HUDEP-2 (cell line): ENCODE data around the gene PCDHGB6.
"Not testable (repeated sequence)": the region's sequence is repeated elsewhere in the genome, so short reads cannot be mapped to it uniquely, and the experiment has no call there.

ENCODE experiments used
- DNase-seq, 76 experiments: peaks; one replicate each; lab custom pipeline; 2025; ENCODE audit not compliant: unreplicated experiment in 76 of 76; lab: John Stamatoyannopoulos, UW

PCDHGB6 gene

DNA sequence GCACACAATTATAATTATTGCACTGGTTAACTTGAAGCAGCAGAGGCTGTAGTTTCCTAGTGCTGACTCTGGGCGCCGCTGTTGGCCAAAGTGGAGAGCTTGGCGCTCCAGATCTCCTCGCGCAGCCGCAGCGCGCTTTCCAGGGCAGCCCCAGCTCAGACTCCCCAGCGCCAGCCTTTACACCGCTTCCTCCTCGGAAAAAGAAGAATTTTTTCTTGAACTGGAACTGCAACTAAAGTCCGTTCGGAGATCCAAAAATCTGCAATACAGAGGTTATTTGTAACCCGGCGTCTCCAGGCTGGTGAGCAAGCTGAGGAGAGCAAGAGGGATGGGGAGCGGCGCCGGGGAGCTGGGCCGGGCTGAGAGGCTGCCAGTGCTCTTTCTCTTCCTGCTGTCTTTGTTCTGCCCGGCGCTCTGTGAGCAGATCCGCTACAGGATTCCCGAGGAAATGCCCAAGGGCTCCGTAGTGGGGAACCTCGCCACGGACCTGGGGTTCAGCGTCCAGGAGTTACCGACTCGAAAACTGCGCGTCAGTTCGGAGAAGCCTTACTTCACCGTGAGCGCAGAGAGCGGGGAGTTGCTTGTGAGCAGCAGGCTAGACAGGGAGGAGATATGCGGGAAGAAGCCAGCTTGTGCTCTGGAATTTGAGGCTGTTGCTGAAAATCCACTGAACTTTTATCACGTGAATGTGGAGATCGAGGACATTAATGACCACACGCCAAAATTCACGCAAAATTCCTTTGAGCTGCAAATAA, 20.1 kb upstream of the PCDHGB6 start, which contains the start of gene PCDHGB4:
Gene PCDHGB4, plus strand, starts transcription at position 142 of the 755 bp plus-strand sequence. Its CDS starts 187 bp downstream, at position 329.
- DNase-seq = peak in 2 of 76 experiments; percentile 3 to 15

DNA sequence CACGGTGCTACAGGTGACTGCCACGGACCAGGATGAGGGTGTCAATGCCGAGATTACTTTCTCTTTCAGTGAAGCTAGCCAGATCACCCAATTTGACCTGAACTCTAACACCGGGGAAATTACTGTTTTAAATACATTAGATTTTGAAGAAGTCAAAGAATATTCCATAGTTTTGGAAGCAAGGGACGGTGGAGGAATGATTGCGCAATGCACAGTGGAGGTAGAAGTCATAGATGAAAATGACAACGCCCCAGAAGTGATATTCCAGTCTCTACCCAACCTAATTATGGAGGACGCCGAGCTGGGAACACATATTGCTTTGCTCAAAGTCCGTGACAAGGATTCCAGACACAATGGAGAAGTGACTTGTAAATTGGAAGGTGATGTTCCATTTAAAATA, 19.2 kb upstream of the PCDHGB6 start:
- DNase-seq = no peak

DNA sequence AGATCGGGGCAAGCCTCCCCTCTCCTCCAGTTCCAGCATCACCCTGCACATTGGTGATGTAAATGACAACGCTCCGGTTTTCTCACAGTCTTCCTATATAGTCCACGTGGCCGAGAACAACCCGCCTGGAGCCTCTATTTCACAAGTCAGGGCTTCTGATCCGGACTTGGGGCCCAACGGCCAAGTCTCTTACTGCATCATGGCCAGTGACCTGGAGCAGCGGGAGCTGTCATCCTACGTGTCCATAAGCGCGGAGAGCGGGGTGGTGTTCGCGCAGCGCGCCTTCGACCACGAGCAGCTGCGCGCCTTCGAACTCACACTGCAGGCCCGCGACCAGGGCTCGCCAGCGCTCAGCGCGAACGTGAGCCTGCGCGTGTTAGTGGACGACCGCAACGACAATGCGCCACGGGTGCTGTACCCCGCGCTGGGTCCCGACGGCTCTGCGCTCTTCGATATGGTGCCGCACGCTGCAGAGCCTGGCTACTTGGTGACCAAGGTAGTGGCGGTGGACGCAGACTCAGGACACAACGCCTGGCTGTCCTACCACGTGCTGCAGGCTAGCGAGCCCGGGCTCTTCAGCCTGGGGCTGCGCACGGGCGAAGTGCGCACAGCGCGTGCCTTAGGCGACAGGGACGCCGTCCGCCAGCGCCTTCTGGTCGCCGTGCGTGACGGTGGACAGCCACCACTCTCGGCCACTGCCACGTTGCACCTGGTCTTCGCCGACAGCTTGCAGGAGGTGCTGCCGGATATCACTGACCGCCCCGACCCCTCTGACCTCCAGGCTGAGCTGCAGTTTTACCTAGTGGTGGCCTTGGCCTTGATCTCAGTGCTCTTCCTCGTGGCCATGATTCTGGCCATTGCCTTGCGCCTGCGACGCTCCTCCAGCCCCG, 18.4 kb upstream of the PCDHGB6 start:
- no peak for DNase-seq

GRCh38 chr5:141392429-141393198, 15.2 kb upstream of the PCDHGB6 start, which contains the start of gene PCDHGA8:
PCDHGA8 (plus strand) TSS chr5:141392633; CDS start chr5:141392814, 181 bp downstream.
- no peak for DNase-seq

GRCh38 chr5:141393267-141393666, 14.6 kb upstream of the PCDHGB6 start:
- no peak for DNase-seq

DNA sequence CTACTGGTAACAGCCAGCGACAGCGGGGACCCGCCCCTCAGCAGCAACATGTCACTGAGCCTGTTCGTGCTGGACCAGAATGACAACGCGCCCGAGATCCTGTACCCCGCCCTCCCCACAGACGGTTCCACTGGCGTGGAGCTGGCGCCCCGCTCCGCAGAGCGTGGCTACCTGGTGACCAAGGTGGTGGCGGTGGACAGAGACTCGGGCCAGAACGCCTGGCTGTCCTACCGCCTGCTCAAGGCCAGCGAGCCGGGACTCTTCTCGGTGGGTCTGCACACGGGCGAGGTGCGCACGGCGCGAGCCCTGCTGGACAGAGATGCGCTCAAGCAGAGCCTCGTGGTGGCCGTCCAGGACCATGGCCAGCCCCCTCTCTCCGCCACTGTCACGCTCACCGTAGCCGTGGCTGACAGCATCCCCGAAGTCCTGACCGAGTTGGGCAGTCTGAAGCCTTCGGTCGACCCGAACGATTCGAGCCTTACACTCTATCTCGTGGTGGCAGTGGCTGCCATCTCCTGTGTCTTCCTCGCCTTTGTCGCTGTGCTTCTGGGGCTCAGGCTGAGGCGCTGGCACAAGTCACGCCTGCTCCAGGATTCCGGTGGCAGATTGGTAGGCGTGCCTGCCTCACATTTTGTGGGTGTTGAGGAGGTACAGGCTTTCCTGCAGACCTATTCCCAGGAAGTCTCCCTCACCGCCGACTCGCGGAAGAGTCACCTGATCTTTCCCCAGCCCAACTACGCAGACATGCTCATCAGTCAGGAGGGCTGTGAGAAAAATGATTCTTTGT, 13.2 kb upstream of the PCDHGB6 start:
- not testable (repeated sequence) for DNase-seq

DNA sequence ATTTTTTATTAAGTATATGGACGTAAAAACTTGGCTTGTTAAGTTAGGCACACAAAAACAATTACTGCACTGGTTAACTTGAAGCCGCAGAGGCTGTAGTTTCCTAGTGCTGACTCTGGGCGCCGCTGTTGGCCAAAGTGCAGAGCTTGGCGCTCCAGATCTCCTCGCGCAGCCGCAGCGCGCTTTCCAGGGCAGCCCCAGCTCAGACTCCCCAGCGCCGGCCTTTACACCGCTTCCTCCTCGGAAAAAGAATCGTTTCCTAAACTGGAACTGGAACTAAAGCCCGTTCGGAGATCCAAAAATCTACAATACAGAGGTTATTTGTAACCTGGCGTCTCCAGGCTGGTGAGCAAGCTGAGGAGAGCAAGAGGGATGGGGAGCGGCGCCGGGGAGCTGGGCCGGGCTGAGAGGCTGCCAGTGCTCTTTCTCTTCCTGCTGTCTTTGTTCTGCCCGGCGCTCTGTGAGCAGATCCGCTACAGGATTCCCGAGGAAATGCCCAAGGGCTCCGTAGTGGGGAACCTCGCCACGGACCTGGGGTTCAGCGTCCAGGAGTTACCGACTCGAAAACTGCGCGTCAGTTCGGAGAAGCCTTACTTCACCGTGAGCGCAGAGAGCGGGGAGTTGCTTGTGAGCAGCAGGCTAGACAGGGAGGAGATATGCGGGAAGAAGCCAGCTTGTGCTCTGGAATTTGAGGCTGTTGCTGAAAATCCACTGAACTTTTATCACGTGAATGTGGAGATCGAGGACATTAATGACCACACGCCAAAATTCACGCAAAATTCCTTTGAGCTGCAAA, 9.9 kb upstream of the PCDHGB6 start, which contains the start of gene PCDHGB5:
Gene PCDHGB5, plus strand, starts transcription at position 192 of the 796 bp plus-strand sequence. Its CDS starts 181 bp downstream, at position 373.
- peak in 9 of 76 experiments; percentile 2 to 25 (median 11) for DNase-seq

DNA sequence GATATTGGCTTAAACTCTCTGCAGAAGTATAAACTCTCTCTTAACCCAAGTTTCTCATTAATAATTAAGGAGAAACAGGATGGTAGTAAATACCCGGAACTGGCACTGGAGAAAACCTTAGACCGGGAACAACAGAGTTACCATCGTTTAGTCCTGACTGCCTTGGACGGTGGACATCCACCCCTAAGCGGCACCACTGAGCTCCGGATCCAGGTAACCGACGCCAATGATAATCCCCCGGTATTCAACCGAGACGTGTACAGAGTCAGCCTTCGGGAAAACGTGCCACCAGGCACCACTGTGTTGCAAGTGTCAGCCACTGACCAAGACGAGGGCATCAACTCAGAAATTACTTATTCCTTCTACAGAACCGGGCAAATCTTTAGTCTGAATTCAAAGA, 9.2 kb upstream of the PCDHGB6 start:
- DNase-seq = no peak

DNA sequence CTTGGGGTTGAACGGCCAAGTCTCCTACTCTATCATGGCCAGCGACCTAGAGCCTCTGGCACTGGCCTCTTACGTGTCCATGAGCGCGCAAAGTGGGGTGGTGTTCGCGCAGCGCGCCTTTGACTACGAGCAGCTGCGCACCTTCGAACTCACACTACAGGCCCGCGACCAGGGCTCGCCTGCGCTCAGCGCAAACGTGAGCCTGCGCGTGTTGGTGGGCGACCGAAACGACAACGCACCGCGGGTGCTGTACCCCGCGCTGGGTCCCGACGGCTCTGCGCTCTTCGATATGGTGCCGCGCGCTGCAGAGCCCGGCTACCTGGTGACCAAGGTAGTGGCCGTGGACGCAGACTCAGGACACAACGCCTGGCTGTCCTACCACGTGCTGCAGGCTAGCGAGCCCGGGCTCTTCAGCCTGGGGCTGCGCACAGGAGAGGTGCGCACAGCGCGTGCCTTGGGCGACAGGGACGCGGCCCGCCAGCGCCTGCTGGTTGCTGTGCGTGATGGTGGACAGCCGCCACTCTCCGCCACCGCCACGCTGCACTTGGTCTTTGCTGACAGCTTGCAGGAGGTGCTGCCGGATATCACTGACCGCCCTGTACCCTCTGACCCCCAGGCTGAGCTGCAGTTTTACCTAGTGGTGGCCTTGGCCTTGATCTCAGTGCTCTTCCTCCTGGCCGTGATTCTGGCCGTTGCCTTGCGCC, 8.1 kb upstream of the PCDHGB6 start:
- no peak for DNase-seq

GRCh38 chr5:141402553-141403243, 5.1 kb upstream of the PCDHGB6 start, which contains the start of gene PCDHGA9:
PCDHGA9 (plus strand) TSS chr5:141402778; CDS start chr5:141402953, 175 bp downstream.
- no peak for DNase-seq

DNA sequence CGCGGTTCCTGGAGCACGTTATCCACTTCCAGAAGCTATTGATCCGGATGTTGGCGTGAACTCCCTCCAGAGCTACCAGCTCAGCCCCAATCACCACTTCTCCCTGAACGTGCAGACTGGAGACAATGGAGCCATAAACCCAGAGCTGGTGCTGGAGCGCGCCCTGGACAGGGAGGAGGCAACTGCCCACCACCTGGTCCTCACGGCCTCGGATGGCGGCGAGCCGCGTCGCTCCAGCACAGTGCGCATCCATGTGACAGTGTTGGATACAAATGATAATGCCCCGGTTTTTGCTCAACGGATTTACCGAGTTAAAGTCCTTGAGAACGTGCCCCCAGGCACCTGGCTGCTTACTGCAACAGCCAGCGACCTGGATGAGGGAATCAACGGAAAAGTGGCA, 4.4 kb upstream of the PCDHGB6 start:
- no peak for DNase-seq

DNA sequence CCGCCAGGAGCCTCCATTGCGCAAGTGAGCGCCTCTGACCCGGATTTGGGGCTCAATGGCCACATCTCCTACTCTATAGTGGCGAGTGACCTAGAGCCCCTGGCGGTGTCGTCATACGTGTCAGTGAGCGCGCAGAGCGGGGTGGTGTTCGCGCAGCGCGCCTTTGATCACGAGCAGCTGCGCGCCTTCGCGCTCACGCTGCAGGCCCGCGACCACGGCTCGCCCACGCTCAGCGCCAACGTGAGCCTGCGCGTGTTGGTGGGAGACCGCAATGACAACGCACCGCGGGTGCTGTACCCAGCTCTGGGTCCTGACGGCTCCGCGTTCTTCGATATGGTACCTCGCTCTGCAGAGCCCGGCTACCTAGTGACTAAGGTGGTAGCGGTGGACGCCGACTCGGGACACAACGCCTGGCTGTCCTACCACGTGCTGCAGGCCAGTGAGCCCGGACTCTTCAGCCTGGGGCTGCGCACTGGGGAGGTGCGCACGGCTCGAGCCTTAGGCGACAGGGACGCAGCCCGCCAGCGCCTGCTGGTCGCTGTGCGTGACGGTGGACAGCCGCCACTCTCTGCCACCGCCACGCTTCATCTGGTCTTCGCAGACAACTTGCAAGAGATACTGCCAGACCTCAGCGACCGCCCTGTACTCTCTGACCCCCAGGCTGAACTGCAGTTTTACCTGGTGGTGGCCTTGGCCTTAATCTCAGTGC, 1.9 kb downstream of the PCDHGB6 start:
- DNase-seq = no peak

GRCh38 chr5:141411575-141411974, 3.8 kb downstream of the PCDHGB6 start:
- DNase-seq = no peak

GRCh38 chr5:141412854-141413539, 5.2 kb downstream of the PCDHGB6 start, which contains the start of gene PCDHGA10:
PCDHGA10 (plus strand) TSS chr5:141412987; CDS start chr5:141413176, 189 bp downstream.
- peak in 54 of 76 experiments; percentile 1 to 67 (median 30) for DNase-seq

- DNase-seq = peak in 1 of 76 experiments; percentile 6
These were observed 5.8 kb downstream of the PCDHGB6 start for GRCh38 chr5:141413540-141414069.
